GM23248 (cell line): ENCODE data around the gene ATE1.

Source experiments
- EZH2 ChIP-seq: fragments of 200-600 bp; sonication (generic); IDR thresholded peaks from 2 replicates; pipeline ENCODE4 v1.6.1; 2018; ENCODE audit warnings: antibody characterized with exemption, mild to moderate bottlenecking; ENCODE audit not compliant: insufficient read depth, poor library complexity, severe bottlenecking
- EZH2phosphoT487 ChIP-seq: fragments of 200-600 bp; sonication (generic); IDR thresholded peaks from 2 replicates; pipeline ENCODE4 v1.6.1; 2018; ENCODE audit warnings: antibody characterized with exemption, moderate library complexity, mild to moderate bottlenecking, low read depth; ENCODE audit not compliant: insufficient read depth

DNA sequence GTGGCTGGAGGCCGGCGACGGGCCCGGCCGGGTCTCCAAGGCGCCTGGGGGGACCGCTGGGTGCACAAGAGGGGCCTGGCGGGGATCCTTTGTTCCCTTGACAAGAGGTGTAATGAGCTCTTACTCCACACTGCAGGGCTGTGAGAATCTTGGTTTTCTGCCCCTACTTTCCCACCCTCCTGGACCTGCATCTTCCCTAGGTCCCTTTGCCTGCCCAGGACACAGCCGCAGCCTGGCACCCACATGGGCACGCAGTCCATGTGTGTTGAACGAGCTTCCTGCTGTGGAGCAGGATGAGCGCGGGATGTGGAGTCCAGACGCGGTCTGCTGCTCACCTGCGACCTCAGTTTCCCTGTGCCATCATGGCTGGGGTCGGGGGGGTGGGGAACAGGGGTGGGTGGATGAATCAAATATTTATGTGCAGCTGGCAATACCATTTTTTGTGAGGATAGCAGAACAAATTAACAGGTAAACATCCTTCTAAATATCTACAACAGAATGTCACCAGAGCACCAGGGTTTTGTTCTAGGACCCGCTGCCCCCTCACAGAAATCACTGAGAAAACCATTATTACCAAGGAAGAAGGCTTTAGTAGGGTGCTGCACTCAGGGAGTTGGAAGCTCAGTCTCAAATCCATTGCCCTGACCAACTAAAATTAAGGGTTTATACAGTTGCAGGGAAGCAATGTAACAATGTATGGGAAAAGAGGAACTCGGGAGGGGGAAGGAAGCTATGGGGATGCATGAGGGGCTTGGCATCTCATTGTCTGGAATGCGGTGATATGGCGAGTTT is 47.7 kb upstream of the ATE1 start:
- TF ChIP-seq EZH2 (no peak), EZH2phosphoT487 (no peak)
